Peyer's patch (tissue), 4 donors: ENCODE measurements around the gene TMEM176A.

ENCODE experiments used
- CTCF ChIP-seq, 6 experiments: fragments of 450-650 bp in 4 of 6; fragments of 200-600 bp in 2 of 6; sonication (generic) in 1 of 6; IDR thresholded peaks; one replicate each; pipeline ENCODE4 v1.5.1; 2017 to 2019; ENCODE audit warnings: antibody characterized with exemption in 6 of 6, mild to moderate bottlenecking in 3 of 6, moderate library complexity in 1 of 6
- POLR2A ChIP-seq, 2 donors: fragments of 450-650 bp; IDR thresholded peaks; one replicate each; pipeline ENCODE4 v1.5.1; 2017; ENCODE audit warnings: antibody characterized with exemption in 2 of 2, mild to moderate bottlenecking in 2 of 2, moderate library complexity in 2 of 2

DNA sequence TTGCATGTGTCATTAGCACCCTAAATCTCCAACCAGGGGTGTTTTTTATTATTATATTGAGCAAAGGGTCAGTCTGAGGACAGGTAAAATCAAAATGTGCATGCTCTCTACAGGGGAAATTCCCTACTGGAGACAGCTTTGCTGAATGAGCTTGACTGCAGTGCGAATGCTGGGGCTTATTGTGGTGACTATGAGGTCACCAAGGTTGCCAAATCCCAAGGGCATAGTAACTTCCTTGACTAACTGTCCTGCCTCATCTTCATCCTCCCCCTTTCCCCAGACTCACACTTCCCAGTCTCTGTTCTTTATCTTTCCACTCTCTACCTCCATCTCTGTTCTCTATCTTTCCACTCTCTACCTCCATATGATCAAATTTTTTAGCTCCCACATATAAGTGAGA, 28.9 kb downstream of the TMEM176A start:
- no peak for TF ChIP-seq CTCF (IDR thresholded peaks at IDR 0.05)
- TF ChIP-seq POLR2A (IDR thresholded peaks at IDR 0.05) = no peak
